A549 treated with Hydrocortisone at 1 μM for 4 hours (cell line): Measurements from ENCODE around the gene SOX8. TPM values are rescaled to one million over a fixed set of nuclear protein-coding genes. Genes with fewer than 3 reads are reported as not detected.

Source experiments
- total RNA-seq: library from RNA; stranded (reverse); fragments of 200-300 nt; extraction: Qiagen RNA extraction; gene quantifications from 5 replicates; pipeline ENCODE4 v1.2.3, GENCODE V29; 2022

Gene SOX8
- 2.1 to 3.0 TPM (median 2.7 TPM) in 5 replicates for total RNA-seq

GRCh38 chr16:981695-982144 lies at the start of gene SOX8:
Gene SOX8, plus strand, starts transcription at chr16:981770. Its CDS starts 153 bp downstream, at chr16:981923.

GRCh38 chr16:970766-971581 lies 10.6 kb upstream of the SOX8 start, which contains the start of gene LMF1:
Gene LMF1, minus strand, starts transcription at chr16:970984. Its CDS starts 4 bp downstream, at chr16:970980.

Other genes with a start within 250 kb of the SOX8 start
- gene CIAO3, start 240.8 kb upstream of the SOX8 start, total RNA-seq = 25.8 to 31.1 TPM (median 27.7 TPM) in 5 replicates
- 2.5 to 4.0 TPM (median 3.1 TPM) in 5 replicates for gene MSLN, start 221.0 kb upstream of the SOX8 start, total RNA-seq
- gene RPUSD1, start 193.4 kb upstream of the SOX8 start, total RNA-seq = 36.3 to 54.3 TPM (median 50.8 TPM) in 5 replicates
- 16.6 to 25.7 TPM (median 24.4 TPM) in 5 replicates for gene CHTF18, start 193.2 kb upstream of the SOX8 start, total RNA-seq
- gene GNG13, start 181.0 kb upstream of the SOX8 start, total RNA-seq = 0.14 TPM in 1 of 5 replicates, not detected in the others
- gene LMF1, start 10.8 kb upstream of the SOX8 start, total RNA-seq = 8.4 to 14.3 TPM (median 9.5 TPM) in 5 replicates
- gene SSTR5, start 91.0 kb downstream of the SOX8 start, total RNA-seq = 0.38 to 0.74 TPM (median 0.59 TPM) in 5 replicates
- gene C1QTNF8, start 114.5 kb downstream of the SOX8 start, total RNA-seq = 0.08 TPM in 1 of 5 replicates, not detected in the others
- gene CACNA1H, start 171.3 kb downstream of the SOX8 start, total RNA-seq = 13.0 to 17.0 TPM (median 15.9 TPM) in 5 replicates
- gene TPSG1, start 243.5 kb downstream of the SOX8 start, total RNA-seq = 0.10 to 0.13 TPM in 2 of 5 replicates, not detected in the others
- gene TPSB2, start 248.4 kb downstream of the SOX8 start, total RNA-seq = not detected in 5 replicates